SU-DHL-6 (cell line): ENCODE results near the gene PTPN18.
A peak's percentile ranks its signal among the peaks of the same experiment; 100 is the strongest.

Experiments used
- H2AFZ ChIP-seq: fragments of 200-600 bp; sonication (generic); 2 replicates; pipeline ENCODE4 v1.6.1; 2014; ENCODE audit warnings: low read depth, mild to moderate bottlenecking, moderate library complexity, mixed read lengths, antibody characterized with exemption, low read length; ENCODE audit not compliant: severe bottlenecking
- H3F3A ChIP-seq: fragments of 200-600 bp; shearing (Covaris generic); 2 replicates; pipeline ENCODE4 v1.6.0; 2016; ENCODE audit warnings: antibody characterized with exemption, mild to moderate bottlenecking; ENCODE audit not compliant: insufficient read depth
- H3K27ac ChIP-seq: fragments of 200-600 bp; sonication (generic); 2 replicates; pipeline ENCODE4 v1.5.1; 2016; ENCODE audit warnings: low read depth, mild to moderate bottlenecking, low read length, moderate library complexity, mixed read lengths
- H3K27me3 ChIP-seq: fragments of 200-600 bp; sonication (generic), shearing (Covaris generic); 2 replicates; pipeline ENCODE4 v1.6.0; 2014; ENCODE audit warnings: mild to moderate bottlenecking, low read length
- H3K36me3 ChIP-seq: fragments of 200-600 bp; sonication (generic); 2 replicates; pipeline ENCODE4 v1.6.1; 2014; ENCODE audit warnings: mild to moderate bottlenecking, low read length, mixed read lengths
- H3K4me2 ChIP-seq: fragments of 300-600, 200-600 bp; shearing (Covaris generic), sonication (generic); 2 replicates; pipeline ENCODE4 v1.6.0; 2014; ENCODE audit warnings: low read length, low read depth, mild to moderate bottlenecking; ENCODE audit not compliant: poor library complexity, severe bottlenecking
- H3K4me3 ChIP-seq: fragments of 200-600 bp; sonication (generic); 2 replicates; pipeline ENCODE4 v1.5.1; 2014; ENCODE audit warnings: antibody characterized with exemption, low read length, mild to moderate bottlenecking, mixed read lengths; ENCODE audit not compliant: insufficient read depth, poor library complexity, severe bottlenecking
- H3K79me2 ChIP-seq: fragments of 200-600 bp; sonication (generic); 2 replicates; pipeline ENCODE4 v1.6.1; 2014; ENCODE audit warnings: mild to moderate bottlenecking, low read length, moderate library complexity; ENCODE audit not compliant: insufficient read depth
- H3K9ac ChIP-seq: fragments of 200-600 bp; sonication (generic); 2 replicates; pipeline ENCODE4 v1.7.0; 2014; ENCODE audit warnings: mild to moderate bottlenecking, low read length
- H3K9me2 ChIP-seq: fragments of 200-600 bp; sonication (generic); replicated peaks from 2 replicates; pipeline ENCODE4 v1.6.1; 2014; ENCODE audit warnings: low read length; ENCODE audit not compliant: insufficient read depth
- H3K9me3 ChIP-seq: fragments of 200-600 bp; sonication (generic); 2 replicates; pipeline ENCODE4 v1.6.1; 2014; ENCODE audit warnings: low read length, mixed read lengths; ENCODE audit not compliant: insufficient read depth
- H4K20me1 ChIP-seq: fragments of 200-600 bp; sonication (generic); 2 replicates; pipeline ENCODE4 v1.6.1; 2014; ENCODE audit warnings: low read depth, mild to moderate bottlenecking, antibody characterized with exemption, low read length, moderate library complexity, mixed read lengths
- EZH2phosphoT487 ChIP-seq: fragments of 200-600 bp; sonication (generic), shearing (Covaris generic); conservative IDR thresholded peaks from 2 replicates; pipeline ENCODE4 v1.6.1; 2018; ENCODE audit warnings: mild to moderate bottlenecking, antibody characterized with exemption, low read length, moderate library complexity, mixed read lengths
- TF ChIP-seq, protein P1 (sequence below): fragments of 200-600 bp; sonication (generic); IDR thresholded peaks from one replicate; pipeline ENCODE4 v1.5.1; 2017; ENCODE audit warnings: antibody characterized with exemption, mild to moderate bottlenecking, low read length, moderate library complexity; ENCODE audit not compliant: insufficient read depth, poor library complexity, severe bottlenecking

Gene PTPN18

DNA sequence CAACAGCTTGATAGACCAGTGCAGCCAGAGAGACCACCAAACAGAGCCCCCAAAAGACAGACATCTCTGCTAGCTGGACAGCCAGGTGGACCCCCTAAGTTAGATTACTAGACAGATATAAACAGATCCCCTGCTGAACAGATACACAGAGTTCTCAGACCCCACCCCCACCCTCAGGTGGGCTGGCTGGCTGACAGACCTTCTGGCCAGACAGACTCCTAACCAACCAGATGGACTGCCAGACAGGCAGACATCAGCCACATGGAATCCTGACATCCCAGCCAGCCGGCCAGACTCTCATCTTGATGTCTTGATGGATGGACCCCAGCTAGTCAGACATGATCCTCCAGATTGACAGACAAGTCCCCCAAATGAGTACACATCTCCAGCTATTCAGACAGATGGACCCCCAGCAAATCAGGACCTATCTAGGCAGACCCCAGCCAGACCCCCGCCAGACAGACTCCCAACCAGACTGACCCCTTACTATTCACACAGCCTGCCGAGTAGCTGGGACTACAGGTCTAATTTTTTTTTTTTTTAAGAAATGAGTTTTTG is 18.0 kb downstream of the PTPN18 start:
- 0 out of 2 replicates have a peak, but pooled peaks cover 6% of the 10 kb centered on the region for H3F3A ChIP-seq
- no peak overlapping the region for H3K27ac ChIP-seq
- TF ChIP-seq, protein P1, sequence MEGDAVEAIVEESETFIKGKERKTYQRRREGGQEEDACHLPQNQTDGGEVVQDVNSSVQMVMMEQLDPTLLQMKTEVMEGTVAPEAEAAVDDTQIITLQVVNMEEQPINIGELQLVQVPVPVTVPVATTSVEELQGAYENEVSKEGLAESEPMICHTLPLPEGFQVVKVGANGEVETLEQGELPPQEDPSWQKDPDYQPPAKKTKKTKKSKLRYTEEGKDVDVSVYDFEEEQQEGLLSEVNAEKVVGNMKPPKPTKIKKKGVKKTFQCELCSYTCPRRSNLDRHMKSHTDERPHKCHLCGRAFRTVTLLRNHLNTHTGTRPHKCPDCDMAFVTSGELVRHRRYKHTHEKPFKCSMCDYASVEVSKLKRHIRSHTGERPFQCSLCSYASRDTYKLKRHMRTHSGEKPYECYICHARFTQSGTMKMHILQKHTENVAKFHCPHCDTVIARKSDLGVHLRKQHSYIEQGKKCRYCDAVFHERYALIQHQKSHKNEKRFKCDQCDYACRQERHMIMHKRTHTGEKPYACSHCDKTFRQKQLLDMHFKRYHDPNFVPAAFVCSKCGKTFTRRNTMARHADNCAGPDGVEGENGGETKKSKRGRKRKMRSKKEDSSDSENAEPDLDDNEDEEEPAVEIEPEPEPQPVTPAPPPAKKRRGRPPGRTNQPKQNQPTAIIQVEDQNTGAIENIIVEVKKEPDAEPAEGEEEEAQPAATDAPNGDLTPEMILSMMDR: no peak
- TF ChIP-seq EZH2phosphoT487: no peak
- H3K9me3 ChIP-seq: no peaks in the 10 kb centered on the region
- H4K20me1 ChIP-seq: no peaks in the 10 kb centered on the region
- no peaks in the 10 kb centered on the region for H3K36me3 ChIP-seq
- H3K9ac ChIP-seq: peak overlapping the region; percentile 99
- H3K4me2 ChIP-seq: peak overlapping the region; percentile 92
- H3K9me2 ChIP-seq: no peaks in the 10 kb centered on the region
- H3K4me3 ChIP-seq: no peak overlapping the region
- no peaks in the 10 kb centered on the region for H3K27me3 ChIP-seq
- H2AFZ ChIP-seq: no peak overlapping the region
- H3K79me2 ChIP-seq: peaks cover 25% of the 10 kb centered on the region; the same call in 1 of the 2 replicates

GRCh38 chr2:130374587-130375290 is 18.9 kb downstream of the PTPN18 start:
- Histone ChIP-seq H3F3A (0 out of 2 replicates have a peak, but pooled peaks cover under 1% of the 10 kb centered on the region), H3K9me3 (no peaks in the 10 kb centered on the region), H3K4me3 (no peak overlapping the region), H3K36me3 (no peaks in the 10 kb centered on the region), H2AFZ (no peak overlapping the region), H4K20me1 (no peaks in the 10 kb centered on the region), H3K9me2 (no peaks in the 10 kb centered on the region), H3K27me3 (no peaks in the 10 kb centered on the region), H3K79me2 (peaks cover 25% of the 10 kb centered on the region; the same call in 1 of the 2 replicates), H3K27ac (no peak overlapping the region), H3K9ac (no peak overlapping the region), H3K4me2 (no peak overlapping the region)
- TF ChIP-seq, protein P1: no peak
- no peak for TF ChIP-seq EZH2phosphoT487

GRCh38 chr2:130375291-130376266 is 19.7 kb downstream of the PTPN18 start:
- Histone ChIP-seq H3K9me3 (no peaks in the 10 kb centered on the region), H3K4me2 (no peak overlapping the region), H3K79me2 (peaks cover 25% of the 10 kb centered on the region; the same call in 1 of the 2 replicates), H2AFZ (no peak overlapping the region), H3F3A (no peaks in the 10 kb centered on the region), H3K9ac (no peak overlapping the region), H3K36me3 (no peaks in the 10 kb centered on the region), H3K4me3 (no peak overlapping the region), H3K9me2 (no peaks in the 10 kb centered on the region), H3K27me3 (no peaks in the 10 kb centered on the region), H3K27ac (no peak overlapping the region), H4K20me1 (no peaks in the 10 kb centered on the region)
- TF ChIP-seq EZH2phosphoT487: no peak
- TF ChIP-seq, protein P1: no peak
